Kidney capillary endothelial cell (primary cell): ENCODE measurements around the gene CASTOR2.
A peak's percentile ranks its signal among the peaks of the same experiment; 100 is the strongest.
"Not testable (repeated sequence)": the region's sequence is repeated elsewhere in the genome, so short reads cannot be mapped to it uniquely, and the experiment has no call there.

Experiments used
- DNase-seq: peaks from one replicate; pipeline ENCODE4 v3.0.0-alpha.2; 2018; ENCODE audit warnings: low spot score

CASTOR2 gene

DNA sequence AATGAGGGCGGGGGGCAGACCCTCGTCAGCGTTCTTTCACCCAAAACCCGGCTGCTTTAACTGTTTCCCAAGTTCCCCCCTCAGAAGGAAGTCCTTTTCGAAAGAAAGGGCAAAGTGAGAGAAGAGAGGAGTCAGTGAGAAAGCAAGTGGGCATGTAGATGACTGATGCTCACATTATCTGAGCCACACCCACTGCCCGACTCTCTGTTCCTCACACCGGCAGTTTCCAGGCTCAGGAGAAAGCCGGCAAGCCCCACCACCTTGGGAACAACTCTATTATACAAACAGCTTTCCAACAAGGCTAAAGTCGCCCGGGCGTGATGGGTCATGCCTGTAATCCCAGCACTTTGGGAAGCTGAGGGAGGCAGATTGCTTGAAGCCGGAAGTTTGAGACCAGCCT lies 86.0 kb downstream of the CASTOR2 start:
- DNase-seq = no peak

DNA sequence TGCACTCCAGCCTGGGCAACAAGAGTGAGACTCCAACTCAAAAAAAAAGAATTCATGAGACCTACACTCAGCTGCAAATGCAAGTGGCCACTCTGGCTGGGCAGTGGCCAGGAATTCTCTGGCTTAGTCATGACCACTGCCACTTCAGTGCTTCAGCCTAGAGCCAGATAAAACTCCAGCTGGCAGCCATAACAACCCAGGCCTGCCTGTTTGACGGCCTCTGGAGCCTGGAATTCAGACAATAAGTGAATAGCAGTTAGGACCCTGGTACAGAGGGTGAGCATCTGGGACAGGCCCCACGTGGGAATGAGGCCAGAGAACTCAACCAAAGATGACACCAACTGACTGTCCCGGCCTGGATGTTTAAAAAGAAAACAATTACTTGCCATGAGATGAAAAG lies 90.2 kb downstream of the CASTOR2 start:
- DNase-seq = no peak

DNA sequence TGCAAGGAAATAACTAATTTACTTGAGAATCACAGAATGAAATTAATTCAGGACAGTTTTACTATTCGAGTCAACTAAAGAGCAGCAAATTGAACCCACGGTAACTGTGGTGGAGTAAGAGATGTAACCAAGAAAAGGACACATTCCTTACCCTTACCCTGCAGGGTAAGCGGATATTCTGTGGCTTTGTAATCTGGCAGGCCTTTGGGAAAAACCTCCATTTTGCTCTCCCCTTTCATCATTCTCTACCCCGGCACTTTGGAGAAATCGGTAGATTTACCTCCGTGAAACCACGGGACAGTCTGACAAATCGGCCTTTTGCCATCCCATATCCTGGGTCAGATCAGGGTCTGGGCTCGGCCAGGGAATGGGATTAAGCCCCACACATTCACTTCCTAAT lies 90.7 kb downstream of the CASTOR2 start:
- DNase-seq = no peak

DNA sequence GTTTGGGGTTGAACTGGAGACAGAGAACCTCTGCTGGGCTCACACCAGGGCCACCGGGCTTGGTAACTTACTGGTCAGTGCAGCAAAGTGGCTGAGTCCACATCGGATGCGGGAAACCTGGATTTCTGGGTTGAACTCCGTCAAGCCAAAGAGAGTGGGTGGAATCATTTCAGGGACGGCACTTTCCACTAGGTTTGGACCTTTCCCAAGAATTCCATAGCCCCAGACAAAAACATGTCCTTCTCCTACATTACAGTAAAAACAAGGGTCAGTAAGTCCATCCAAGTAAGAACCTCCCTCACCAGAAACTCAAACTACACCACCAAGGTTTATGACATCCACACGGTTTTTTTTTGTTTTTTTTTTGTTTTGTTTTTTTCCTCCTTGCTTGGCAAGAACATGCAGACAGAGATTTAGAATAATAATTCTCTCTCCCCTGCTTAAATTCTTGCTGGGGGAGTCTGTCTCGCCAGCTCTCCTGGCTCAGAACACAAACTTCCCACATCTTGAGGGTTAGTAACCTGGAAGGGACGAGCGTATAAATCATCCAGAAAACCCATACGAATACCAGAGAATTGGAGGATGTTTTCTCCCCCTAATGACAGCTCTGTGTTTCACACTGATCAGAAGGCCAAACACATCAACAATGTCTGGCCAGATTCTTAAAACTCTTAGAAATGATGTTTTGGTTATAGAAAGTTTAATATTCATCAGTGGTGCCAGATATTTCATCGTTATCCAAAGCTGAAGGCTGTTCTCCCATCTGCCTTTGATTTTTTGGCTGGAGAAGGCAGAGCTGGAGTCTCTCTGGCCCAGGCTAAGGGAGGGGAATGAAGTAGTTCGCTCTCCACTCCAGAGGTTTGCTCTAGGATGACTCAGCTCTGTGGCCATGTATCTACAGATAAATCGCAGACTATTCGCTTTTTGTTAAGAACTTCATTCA lies 91.6 kb downstream of the CASTOR2 start:
- DNase-seq = no peak

DNA sequence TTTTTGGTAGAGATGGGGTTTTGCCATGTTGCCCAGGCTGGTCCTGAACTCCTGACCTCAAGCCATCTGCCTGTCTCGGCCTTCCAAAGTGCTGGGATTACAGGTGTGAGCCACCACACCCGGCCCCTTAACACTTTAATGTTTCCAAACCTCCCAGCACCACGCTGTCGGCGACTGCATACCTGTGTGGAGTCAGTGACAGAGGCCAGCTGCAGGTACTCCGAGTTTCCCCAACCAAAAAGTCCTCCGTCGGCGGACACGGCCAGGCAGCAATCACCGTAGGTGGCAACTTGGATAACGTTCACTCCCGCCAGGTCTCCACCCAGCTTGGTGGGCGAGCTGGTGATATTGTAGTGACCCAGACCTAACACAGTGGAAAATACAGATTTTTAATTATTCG lies 93.9 kb downstream of the CASTOR2 start:
- no peak for DNase-seq

DNA sequence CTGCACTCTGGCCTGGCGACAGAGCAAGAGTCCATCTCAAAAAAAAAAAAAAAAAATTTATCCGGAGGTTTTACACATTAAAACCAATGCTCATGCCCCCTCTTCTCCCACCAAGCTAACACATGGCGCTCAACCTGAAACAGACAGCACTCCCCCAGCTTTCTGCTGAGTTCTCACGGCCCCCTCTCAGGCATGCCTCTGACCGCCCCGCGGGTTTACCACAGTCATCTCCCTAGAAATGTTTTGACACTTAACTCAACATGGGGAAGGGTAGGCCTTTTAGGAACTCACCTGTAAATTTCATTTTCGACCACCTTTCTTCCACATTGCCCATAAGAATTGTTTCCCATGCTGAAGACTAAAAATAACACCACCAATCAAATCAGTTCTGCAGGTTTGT lies 99.8 kb downstream of the CASTOR2 start:
- no peak for DNase-seq

DNA sequence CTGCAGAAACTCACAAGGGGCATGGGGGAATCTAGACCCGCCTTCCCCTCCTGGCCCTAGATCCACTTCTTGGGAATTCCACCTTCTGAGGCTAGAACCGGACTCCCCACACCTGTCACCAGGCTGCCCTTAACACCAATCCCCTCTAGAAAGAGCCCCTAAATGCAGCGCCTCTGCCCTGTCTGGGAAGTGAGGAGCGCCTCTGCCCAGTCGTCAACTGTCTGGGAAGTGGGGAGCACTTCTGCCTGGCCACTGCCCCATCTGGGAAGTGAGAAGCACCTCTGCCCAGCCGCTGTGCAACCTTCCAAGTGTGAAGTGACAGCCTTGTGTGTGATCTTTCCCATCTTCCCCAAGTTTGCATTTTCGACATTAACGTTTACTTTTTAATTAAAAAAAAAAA lies 100.3 kb downstream of the CASTOR2 start:
- DNase-seq = no peak

DNA sequence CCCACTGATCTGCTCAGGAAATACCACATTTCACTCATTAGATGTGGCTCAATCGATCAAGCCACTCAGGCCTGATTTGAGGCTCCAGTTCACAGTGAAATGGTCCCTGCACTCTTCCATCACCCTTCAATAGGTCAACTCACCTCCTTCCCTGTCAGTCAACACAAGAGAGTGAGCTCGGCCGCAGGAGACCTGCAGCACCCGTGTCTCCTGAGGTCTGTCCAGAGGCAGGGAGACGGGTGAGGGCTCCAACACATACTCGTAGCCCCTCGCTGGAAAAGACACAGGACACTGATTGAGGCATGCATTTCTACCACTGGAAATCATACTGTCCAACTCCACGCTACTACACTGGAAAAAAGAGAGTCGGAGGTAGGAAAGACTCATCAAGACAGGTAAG lies 102.0 kb downstream of the CASTOR2 start:
- no peak for DNase-seq

DNA sequence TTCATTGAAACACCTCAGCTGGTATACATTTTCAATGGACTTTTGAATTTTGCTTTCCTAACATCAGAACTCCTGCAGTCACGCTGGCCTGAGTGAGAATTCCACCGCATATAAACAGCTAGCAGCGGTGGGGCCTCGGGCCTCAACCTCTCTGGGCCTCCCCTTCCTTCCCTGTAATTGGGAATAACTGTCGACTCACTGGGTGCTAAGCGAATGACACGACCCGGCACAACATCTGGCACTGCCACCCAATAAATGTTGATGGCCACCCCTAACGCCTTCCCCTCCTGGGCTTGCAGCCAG lies 108.4 kb downstream of the CASTOR2 start:
- DNase-seq = peak; percentile 17

DNA sequence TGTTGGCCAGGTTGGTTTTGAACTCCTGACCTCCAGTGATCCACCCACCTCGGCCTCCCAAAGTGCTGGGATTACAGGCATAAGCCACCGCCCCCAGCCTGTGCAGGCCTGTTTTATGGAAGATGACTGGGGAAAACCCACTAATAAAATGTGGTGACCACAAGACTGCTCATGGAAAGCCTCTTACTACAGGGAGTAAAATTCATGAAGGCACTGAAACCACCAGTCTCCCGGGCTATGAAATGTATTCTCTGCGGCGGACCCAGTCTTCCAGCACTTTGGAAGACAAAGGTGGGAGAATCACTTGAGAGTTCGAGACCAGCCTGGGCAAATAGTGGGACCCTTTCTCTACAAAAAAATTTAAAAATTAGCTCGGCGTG lies 109.7 kb downstream of the CASTOR2 start:
- not testable (repeated sequence) for DNase-seq
